K562 treated with DMSO at 1 percent for 12 hours (cell line): ENCODE measurements around the gene DEPDC1B. TPM values are rescaled to one million over a fixed set of nuclear protein-coding genes. Genes with fewer than 3 reads are reported as not detected.

ENCODE experiments used
- total RNA-seq: library from RNA; unstranded; fragments of 300-600 nt; gene quantifications from 2 replicates; pipeline ENCODE4 v1.2.3, GENCODE V29; 2022; ENCODE audit not compliant: insufficient read depth

The DEPDC1B gene
- 16.0 and 32.8 TPM in 2 replicates for total RNA-seq

GRCh38 chr5:60699609-60700415 lies at the start of gene DEPDC1B:
TSS of gene DEPDC1B (minus strand) at chr5:60700166. CDS start at chr5:60700093, 73 bp downstream.

Other genes starting within 250 kb of the DEPDC1B start
- 1.3 and 6.7 TPM in 2 replicates for gene ELOVL7, start 144.1 kb upstream of the DEPDC1B start, total RNA-seq
- 4.9 and 6.8 TPM in 2 replicates for gene ERCC8, start 244.9 kb upstream of the DEPDC1B start, total RNA-seq
- 46.1 and 48.1 TPM in 2 replicates for gene NDUFAF2, start 245.0 kb upstream of the DEPDC1B start, total RNA-seq